ENCODE data around the gene KDR.

Gene KDR

GRCh38 chr4:55154933-55155332 lies 29.5 kb upstream of the KDR start:
- H3K4me3 ChIP-seq (ENCODE audit: low read length in 2 of 2): no peak overlapping the region
- no peaks in the 10 kb centered on the region for H3K9me3 ChIP-seq (ENCODE audit: control insufficient read depth in 2 of 2, low read length in 2 of 2)
- no peak overlapping the region for H3K27ac ChIP-seq (ENCODE audit: low read depth in 2 of 2, low read length in 2 of 2)
- no peaks in the 10 kb centered on the region for H3K36me3 ChIP-seq (ENCODE audit: control insufficient read depth in 2 of 2, insufficient read depth in 2 of 2, low read length in 2 of 2)
- H3K9ac ChIP-seq (ENCODE audit: low read depth in 1 of 2, low read length in 2 of 2): no peak overlapping the region
- H3K27me3 ChIP-seq (ENCODE audit: control insufficient read depth in 2 of 2, insufficient read depth in 2 of 2, low read length in 2 of 2): no peaks in the 10 kb centered on the region
- H3K4me1 ChIP-seq (ENCODE audit: control insufficient read depth in 2 of 2, insufficient read depth in 2 of 2, low read length in 2 of 2): no peaks in the 10 kb centered on the region

- H3K9ac ChIP-seq (ENCODE audit: low read depth in 1 of 2, low read length in 2 of 2): no peak overlapping the region
- no peaks in the 10 kb centered on the region for H3K27me3 ChIP-seq (ENCODE audit: control insufficient read depth in 2 of 2, insufficient read depth in 2 of 2, low read length in 2 of 2)
- no peaks in the 10 kb centered on the region for H3K36me3 ChIP-seq (ENCODE audit: control insufficient read depth in 2 of 2, insufficient read depth in 2 of 2, low read length in 2 of 2)
- no peak overlapping the region for H3K27ac ChIP-seq (ENCODE audit: low read depth in 2 of 2, low read length in 2 of 2)
- no peak overlapping the region for H3K4me3 ChIP-seq (ENCODE audit: low read length in 2 of 2)
- H3K4me1 ChIP-seq (ENCODE audit: control insufficient read depth in 2 of 2, insufficient read depth in 2 of 2, low read length in 2 of 2): no peaks in the 10 kb centered on the region
- no peaks in the 10 kb centered on the region for H3K9me3 ChIP-seq (ENCODE audit: control insufficient read depth in 2 of 2, low read length in 2 of 2)
These were observed 29.0 kb upstream of the KDR start for GRCh38 chr4:55154290-55154880.

GRCh38 chr4:55143858-55144257 lies 18.5 kb upstream of the KDR start:
- Histone ChIP-seq H3K27me3 (ENCODE audit: control insufficient read depth in 2 of 2, insufficient read depth in 2 of 2, low read length in 2 of 2) (no peaks in the 10 kb centered on the region), H3K9me3 (ENCODE audit: control insufficient read depth in 2 of 2, low read length in 2 of 2) (no peaks in the 10 kb centered on the region), H3K27ac (ENCODE audit: low read depth in 2 of 2, low read length in 2 of 2) (no peak overlapping the region), H3K4me1 (ENCODE audit: control insufficient read depth in 2 of 2, insufficient read depth in 2 of 2, low read length in 2 of 2) (no peaks in the 10 kb centered on the region), H3K36me3 (ENCODE audit: control insufficient read depth in 2 of 2, insufficient read depth in 2 of 2, low read length in 2 of 2) (no peaks in the 10 kb centered on the region), H3K9ac (ENCODE audit: low read depth in 1 of 2, low read length in 2 of 2) (no peak overlapping the region), H3K4me3 (ENCODE audit: low read length in 2 of 2) (no peak overlapping the region)

GRCh38 chr4:55138367-55138766 lies 13.0 kb upstream of the KDR start:
- Histone ChIP-seq H3K4me3 (ENCODE audit: low read length in 2 of 2) (no peak overlapping the region), H3K27ac (ENCODE audit: low read depth in 2 of 2, low read length in 2 of 2) (no peak overlapping the region), H3K4me1 (ENCODE audit: control insufficient read depth in 2 of 2, insufficient read depth in 2 of 2, low read length in 2 of 2) (no peaks in the 10 kb centered on the region), H3K9me3 (ENCODE audit: control insufficient read depth in 2 of 2, low read length in 2 of 2) (no peaks in the 10 kb centered on the region), H3K9ac (ENCODE audit: low read depth in 1 of 2, low read length in 2 of 2) (no peak overlapping the region), H3K36me3 (ENCODE audit: control insufficient read depth in 2 of 2, insufficient read depth in 2 of 2, low read length in 2 of 2) (no peaks in the 10 kb centered on the region), H3K27me3 (ENCODE audit: control insufficient read depth in 2 of 2, insufficient read depth in 2 of 2, low read length in 2 of 2) (no peaks in the 10 kb centered on the region)

GRCh38 chr4:55136634-55137033 lies 11.2 kb upstream of the KDR start:
- no peaks in the 10 kb centered on the region for H3K36me3 ChIP-seq (ENCODE audit: control insufficient read depth in 2 of 2, insufficient read depth in 2 of 2, low read length in 2 of 2)
- H3K9ac ChIP-seq (ENCODE audit: low read depth in 1 of 2, low read length in 2 of 2): no peak overlapping the region
- H3K27me3 ChIP-seq (ENCODE audit: control insufficient read depth in 2 of 2, insufficient read depth in 2 of 2, low read length in 2 of 2): no peaks in the 10 kb centered on the region
- no peaks in the 10 kb centered on the region for H3K4me1 ChIP-seq (ENCODE audit: control insufficient read depth in 2 of 2, insufficient read depth in 2 of 2, low read length in 2 of 2)
- no peak overlapping the region for H3K27ac ChIP-seq (ENCODE audit: low read depth in 2 of 2, low read length in 2 of 2)
- no peak overlapping the region for H3K4me3 ChIP-seq (ENCODE audit: low read length in 2 of 2)
- H3K9me3 ChIP-seq (ENCODE audit: control insufficient read depth in 2 of 2, low read length in 2 of 2): no peaks in the 10 kb centered on the region

GRCh38 chr4:55133951-55134350 lies 8.6 kb upstream of the KDR start:
- Histone ChIP-seq H3K27ac (ENCODE audit: low read depth in 2 of 2, low read length in 2 of 2) (no peak overlapping the region), H3K9me3 (ENCODE audit: control insufficient read depth in 2 of 2, low read length in 2 of 2) (no peaks in the 10 kb centered on the region), H3K27me3 (ENCODE audit: control insufficient read depth in 2 of 2, insufficient read depth in 2 of 2, low read length in 2 of 2) (no peaks in the 10 kb centered on the region), H3K9ac (ENCODE audit: low read depth in 1 of 2, low read length in 2 of 2) (no peak overlapping the region), H3K4me3 (ENCODE audit: low read length in 2 of 2) (no peak overlapping the region), H3K36me3 (ENCODE audit: control insufficient read depth in 2 of 2, insufficient read depth in 2 of 2, low read length in 2 of 2) (no peaks in the 10 kb centered on the region), H3K4me1 (ENCODE audit: control insufficient read depth in 2 of 2, insufficient read depth in 2 of 2, low read length in 2 of 2) (no peaks in the 10 kb centered on the region)

- no peaks in the 10 kb centered on the region for H3K36me3 ChIP-seq (ENCODE audit: control insufficient read depth in 2 of 2, insufficient read depth in 2 of 2, low read length in 2 of 2)
- no peaks in the 10 kb centered on the region for H3K4me1 ChIP-seq (ENCODE audit: control insufficient read depth in 2 of 2, insufficient read depth in 2 of 2, low read length in 2 of 2)
- no peak overlapping the region for H3K27ac ChIP-seq (ENCODE audit: low read depth in 2 of 2, low read length in 2 of 2)
- no peak overlapping the region for H3K4me3 ChIP-seq (ENCODE audit: low read length in 2 of 2)
- no peaks in the 10 kb centered on the region for H3K27me3 ChIP-seq (ENCODE audit: control insufficient read depth in 2 of 2, insufficient read depth in 2 of 2, low read length in 2 of 2)
- no peak overlapping the region for H3K9ac ChIP-seq (ENCODE audit: low read depth in 1 of 2, low read length in 2 of 2)
- no peaks in the 10 kb centered on the region for H3K9me3 ChIP-seq (ENCODE audit: control insufficient read depth in 2 of 2, low read length in 2 of 2)
These were observed 7.4 kb upstream of the KDR start for GRCh38 chr4:55132775-55133174.

GRCh38 chr4:55127521-55127920 lies 2.1 kb upstream of the KDR start:
- Histone ChIP-seq H3K9me3 (ENCODE audit: control insufficient read depth in 2 of 2, low read length in 2 of 2) (no peaks in the 10 kb centered on the region), H3K9ac (ENCODE audit: low read depth in 1 of 2, low read length in 2 of 2) (no peak overlapping the region), H3K27ac (ENCODE audit: low read depth in 2 of 2, low read length in 2 of 2) (no peak overlapping the region), H3K4me3 (ENCODE audit: low read length in 2 of 2) (no peak overlapping the region), H3K4me1 (ENCODE audit: control insufficient read depth in 2 of 2, insufficient read depth in 2 of 2, low read length in 2 of 2) (no peaks in the 10 kb centered on the region), H3K27me3 (ENCODE audit: control insufficient read depth in 2 of 2, insufficient read depth in 2 of 2, low read length in 2 of 2) (peaks cover 0 to 3% of the 10 kb centered on the region in 2 donors), H3K36me3 (ENCODE audit: control insufficient read depth in 2 of 2, insufficient read depth in 2 of 2, low read length in 2 of 2) (no peaks in the 10 kb centered on the region)

- H3K27ac ChIP-seq (ENCODE audit: low read depth in 2 of 2, low read length in 2 of 2): no peak overlapping the region
- H3K4me3 ChIP-seq (ENCODE audit: low read length in 2 of 2): no peak overlapping the region
- no peaks in the 10 kb centered on the region for H3K4me1 ChIP-seq (ENCODE audit: control insufficient read depth in 2 of 2, insufficient read depth in 2 of 2, low read length in 2 of 2)
- no peaks in the 10 kb centered on the region for H3K9me3 ChIP-seq (ENCODE audit: control insufficient read depth in 2 of 2, low read length in 2 of 2)
- H3K36me3 ChIP-seq (ENCODE audit: control insufficient read depth in 2 of 2, insufficient read depth in 2 of 2, low read length in 2 of 2): no peaks in the 10 kb centered on the region
- H3K9ac ChIP-seq (ENCODE audit: low read depth in 1 of 2, low read length in 2 of 2): no peak overlapping the region
- H3K27me3 ChIP-seq (ENCODE audit: control insufficient read depth in 2 of 2, insufficient read depth in 2 of 2, low read length in 2 of 2): peaks cover 0 to 3% of the 10 kb centered on the region in 2 donors
These were observed 1.7 kb upstream of the KDR start for GRCh38 chr4:55127053-55127452.

GRCh38 chr4:55125763-55126541 lies 557 bp upstream of the KDR start:
- Histone ChIP-seq H3K36me3 (ENCODE audit: control insufficient read depth in 2 of 2, insufficient read depth in 2 of 2, low read length in 2 of 2) (no peaks in the 10 kb centered on the region), H3K9ac (ENCODE audit: low read depth in 1 of 2, low read length in 2 of 2) (no peak overlapping the region), H3K27me3 (ENCODE audit: control insufficient read depth in 2 of 2, insufficient read depth in 2 of 2, low read length in 2 of 2) (peaks cover 0 to 3% of the 10 kb centered on the region in 2 donors), H3K27ac (ENCODE audit: low read depth in 2 of 2, low read length in 2 of 2) (no peak overlapping the region), H3K4me3 (ENCODE audit: low read length in 2 of 2) (peak overlapping the region in 1 of 2 donors; percentile 9), H3K4me1 (ENCODE audit: control insufficient read depth in 2 of 2, insufficient read depth in 2 of 2, low read length in 2 of 2) (no peaks in the 10 kb centered on the region), H3K9me3 (ENCODE audit: control insufficient read depth in 2 of 2, low read length in 2 of 2) (no peaks in the 10 kb centered on the region)

Data from mucosa of rectum (tissue), 2 donors.